Inflammatory macrophage treated with lipopolysaccharide for 1 hour (primary cell): Measurements from ENCODE around the gene TRIM10.
"Not testable (repeated sequence)": the region's sequence is repeated elsewhere in the genome, so short reads cannot be mapped to it uniquely, and the experiment has no call there.

ENCODE experiments used
- DNase-seq, 2 donors: peaks; one replicate each; pipeline ENCODE4 v3.0.0-alpha.2; 2020 to 2022

TRIM10 gene

DNA sequence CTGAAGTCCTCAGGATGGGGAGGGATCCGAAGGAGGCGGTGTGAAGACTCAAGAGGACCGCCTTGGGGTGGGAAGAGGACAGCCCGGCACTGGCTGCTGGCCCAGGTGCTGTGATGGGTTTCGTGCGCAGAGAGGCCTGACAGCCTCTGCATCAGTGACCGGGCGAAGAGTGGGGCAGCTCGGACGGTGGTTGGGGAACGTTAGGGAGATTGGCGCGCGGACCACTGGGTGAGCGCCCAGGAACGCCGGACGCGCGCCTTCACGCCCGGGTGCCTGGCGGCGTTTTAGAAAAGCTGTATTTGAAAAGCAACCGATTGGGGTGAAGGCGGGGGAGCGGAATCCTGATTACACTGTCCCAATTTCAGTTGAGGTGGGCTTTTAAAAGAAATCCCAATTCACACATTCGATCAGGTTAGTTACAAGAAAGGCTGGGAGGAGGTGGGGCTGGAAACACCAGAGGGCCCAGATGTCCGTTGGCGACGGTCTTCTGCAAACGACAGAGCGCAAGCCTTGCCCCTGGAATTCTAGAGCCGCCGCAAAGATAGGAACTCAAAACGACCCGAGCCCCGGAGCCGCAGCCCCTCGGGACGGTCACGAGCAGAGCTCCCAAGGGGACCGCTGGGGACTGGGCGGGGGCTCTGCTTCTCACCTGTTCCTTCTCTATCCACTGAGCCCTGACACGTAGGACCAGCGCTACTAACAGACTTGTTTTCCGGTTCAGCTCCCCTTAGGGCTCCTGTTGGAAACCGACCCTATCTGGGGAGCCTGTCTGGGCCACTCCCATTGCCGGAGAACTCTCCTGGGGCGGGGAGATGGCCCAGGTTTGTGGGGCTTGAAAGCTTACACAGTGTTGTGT lies 33.5 kb downstream of the TRIM10 start:
- DNase-seq = no peak

DNA sequence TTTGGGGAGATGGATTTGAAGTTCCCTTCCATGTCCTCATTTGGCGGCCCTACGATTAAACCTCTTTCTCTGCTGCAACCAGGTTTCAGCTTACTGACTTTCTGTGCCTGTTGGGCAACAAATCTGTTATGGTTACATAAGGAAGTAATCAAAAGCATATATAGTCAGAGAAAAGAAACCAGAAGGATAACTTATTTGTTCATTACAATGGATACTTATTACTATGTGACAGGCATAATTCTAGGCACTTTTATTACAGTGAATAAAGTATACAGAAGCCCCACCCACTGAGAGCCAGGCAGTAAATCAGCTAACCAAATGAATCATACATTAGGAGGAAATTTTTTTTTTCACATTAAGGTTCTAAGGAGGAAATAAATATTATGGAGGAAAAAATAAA lies 38.5 kb downstream of the TRIM10 start:
- peak in 1 of 2 donors; percentile 24 for DNase-seq

DNA sequence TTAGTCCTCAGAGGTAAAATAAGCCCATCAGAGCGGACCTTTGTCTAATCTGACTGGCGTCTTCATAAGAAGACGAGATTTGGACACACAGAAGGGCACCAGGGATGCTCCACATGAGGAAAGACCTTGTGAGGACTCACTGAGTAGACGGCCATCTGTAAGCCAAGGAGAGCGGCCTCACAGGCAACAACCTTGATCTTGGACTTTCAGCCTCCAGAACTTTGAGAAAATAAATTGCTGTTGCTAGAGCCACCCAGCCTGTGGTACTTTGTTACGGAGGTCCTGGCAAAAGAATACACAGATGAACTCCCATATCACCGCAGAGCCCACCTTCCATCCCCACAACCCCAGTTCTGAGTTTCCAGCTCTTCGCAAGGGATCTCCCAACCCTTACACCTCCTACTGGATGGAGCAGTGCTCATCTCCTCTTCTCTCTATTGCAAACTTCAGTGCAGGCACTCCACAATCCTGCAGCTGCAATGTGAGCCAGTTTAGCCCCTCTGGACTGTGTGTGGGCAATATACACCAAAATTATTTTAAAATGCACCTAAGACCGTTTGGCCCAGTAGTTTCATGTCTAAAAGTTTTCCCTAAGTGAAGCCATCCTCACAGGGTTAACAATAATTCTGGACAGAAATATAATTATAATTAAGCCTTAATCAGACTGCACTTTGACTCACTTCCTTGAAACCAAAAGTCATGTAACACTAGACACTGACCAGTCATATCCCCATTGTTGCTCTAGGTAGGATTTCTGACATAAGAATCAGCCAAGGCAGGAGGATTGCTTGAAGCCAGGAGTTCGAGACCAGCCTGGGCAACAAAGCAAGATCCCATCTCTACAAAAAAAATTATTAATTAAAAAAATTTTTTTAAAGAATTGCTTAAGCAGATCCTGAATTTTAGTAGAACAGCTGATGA lies 39.3 kb downstream of the TRIM10 start:
- no peak for DNase-seq

DNA sequence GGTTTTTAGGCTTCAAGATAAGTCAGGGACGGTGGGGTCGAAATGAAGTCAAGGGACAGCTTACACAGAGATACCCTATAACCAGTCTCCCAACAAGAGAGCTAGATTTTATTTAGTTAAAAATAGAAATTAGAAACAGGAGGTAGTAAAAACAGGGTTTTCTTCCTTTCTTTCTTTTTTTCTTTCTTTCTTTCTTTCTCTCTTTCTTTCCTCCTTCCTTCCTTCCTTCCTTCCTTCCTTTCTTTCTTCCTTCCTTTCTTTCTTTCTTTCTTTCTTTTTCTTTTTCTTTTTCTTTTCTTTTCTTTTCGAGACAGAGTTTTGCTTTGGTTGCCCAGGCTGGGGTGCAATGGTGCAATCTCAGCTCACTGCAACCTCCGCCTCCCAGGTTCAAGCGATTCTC lies 42.3 kb downstream of the TRIM10 start:
- not testable (repeated sequence) for DNase-seq

DNA sequence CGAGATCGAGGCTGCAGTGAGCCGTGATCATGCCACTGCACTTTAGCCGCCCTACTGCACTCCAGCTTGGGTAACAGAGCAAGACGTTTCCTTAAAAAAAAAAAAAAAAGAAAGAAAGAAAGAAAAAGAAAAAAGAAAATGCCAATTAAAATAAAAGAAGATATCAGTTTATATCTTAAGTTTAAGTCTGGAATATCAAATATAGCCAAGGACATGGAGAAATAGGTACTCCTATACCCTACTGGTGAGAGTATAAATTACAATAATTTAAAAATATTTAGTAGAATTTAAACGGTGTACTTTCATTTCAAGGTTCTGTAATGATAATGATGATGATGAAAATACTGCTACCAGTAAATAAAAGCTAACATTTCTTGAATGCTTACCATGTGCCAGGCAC lies 44.3 kb downstream of the TRIM10 start:
- DNase-seq = no peak

DNA sequence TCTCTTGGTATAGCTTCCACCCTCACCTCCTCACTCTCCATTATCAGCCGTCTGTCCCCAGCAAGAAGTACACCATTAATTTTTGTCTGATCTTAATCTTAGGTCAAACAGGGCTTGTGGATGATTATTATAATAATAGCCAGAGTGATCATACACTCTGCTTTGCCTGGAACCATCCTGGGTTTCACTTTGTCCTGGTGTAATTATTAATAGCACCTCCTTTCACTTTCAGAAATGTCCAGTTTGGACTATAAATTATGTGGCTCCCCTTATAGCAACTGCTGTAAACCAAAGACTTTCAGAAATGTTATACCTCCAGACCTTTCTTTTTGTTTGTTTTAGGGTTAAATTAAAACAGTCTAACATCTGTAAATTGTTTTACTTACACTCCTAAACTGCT lies 47.2 kb downstream of the TRIM10 start:
- DNase-seq = no peak

DNA sequence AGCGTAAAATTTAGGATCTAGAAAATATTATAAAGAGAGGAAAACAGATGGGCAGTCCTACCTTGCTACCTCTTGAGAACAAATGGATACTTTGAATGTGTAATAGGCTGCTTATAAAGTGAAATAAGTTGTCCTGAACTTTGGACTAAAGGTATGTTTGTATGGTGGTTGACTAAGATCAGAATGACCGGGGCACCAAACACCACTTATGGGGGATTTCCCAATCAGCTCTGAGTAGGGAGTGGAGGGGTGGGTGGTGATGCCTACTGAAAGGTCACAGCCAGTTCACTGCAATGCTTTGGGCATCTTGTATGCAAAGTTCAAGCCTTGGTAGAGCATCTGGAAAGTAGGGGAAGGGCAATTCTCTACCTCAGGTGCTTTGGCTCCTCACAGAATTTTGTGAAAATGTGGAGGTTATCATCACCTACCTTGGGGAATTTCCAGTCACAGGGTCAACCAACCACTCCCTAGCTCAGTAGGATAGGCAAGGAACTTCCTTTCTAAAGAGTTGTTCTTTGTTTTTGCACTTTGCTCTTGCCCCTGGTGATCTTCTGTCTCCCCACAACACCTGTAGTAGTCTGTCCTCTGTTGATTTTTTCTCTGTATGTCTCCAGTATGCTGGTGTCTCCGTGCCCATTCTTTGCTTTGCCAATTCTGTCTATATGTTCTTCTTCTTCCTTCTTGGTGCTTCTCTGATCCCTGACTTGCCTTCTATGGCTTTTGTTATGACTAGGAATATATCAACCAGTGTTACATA lies 47.8 kb downstream of the TRIM10 start, which contains the start of gene TRIM31:
TRIM31 (minus strand) TSS at position 88 of the 757 bp plus-strand sequence. CDS start 285 bp downstream, outside the sequence.
- peak; percentile 52 to 80 for DNase-seq

DNA sequence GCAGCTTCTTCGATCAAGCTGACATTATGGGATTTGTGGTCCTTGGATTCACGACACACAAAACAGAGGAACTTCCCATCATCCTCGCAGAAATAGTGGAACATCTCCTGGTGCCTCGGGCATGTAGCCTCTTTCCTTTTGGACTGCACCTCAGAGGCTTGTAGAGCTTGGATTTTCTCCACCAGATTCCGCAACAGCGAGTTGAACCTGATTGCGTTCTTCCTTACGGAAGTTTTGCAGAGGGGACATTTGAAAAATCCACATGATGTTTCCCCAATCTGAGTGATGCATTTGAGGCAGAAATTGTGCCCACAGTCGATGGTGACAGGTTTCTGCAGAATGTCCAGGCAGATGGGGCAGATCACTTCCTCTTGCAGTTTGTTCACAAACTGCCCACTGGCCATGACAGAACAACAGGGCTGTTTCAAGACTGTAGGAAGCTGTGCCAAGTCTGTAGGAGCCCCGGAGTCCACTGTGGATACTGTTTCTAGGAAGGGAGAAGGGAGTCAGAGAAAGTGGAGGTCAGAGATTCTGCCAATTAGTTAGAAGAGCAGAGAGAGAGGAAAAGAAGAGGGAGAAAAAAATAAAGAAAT lies 48.5 kb downstream of the TRIM10 start:
- DNase-seq = peak; percentile 47 to 83

DNA sequence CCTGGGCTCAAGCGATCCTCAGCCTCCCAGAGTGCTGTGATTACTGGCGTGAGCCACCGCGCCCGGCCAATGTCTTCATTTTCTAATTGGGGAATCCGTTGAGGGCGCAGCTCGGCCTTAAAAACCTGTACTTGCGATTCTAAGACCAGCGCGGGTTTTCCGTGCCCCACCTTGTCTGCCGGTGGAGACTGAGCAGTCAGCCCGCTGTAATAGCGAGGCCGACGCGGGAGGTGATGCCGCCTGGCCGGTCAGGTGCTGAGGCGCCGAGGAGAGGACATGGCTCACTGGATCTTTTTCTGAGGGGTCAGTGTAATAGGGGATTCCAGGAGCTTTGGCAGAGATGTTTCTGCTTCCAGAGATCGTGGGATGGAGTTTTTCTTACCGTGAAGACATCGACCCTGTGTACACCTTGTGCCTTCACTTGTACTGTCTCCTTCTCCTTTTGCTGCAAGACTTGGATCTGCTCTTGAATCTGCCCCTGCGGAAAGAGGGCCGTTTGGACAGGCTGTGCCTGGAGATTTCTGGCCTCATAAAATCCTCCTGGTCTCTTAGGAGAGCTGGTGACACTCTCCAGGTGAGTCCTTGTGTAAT lies 49.6 kb downstream of the TRIM10 start:
- DNase-seq = no peak

DNA sequence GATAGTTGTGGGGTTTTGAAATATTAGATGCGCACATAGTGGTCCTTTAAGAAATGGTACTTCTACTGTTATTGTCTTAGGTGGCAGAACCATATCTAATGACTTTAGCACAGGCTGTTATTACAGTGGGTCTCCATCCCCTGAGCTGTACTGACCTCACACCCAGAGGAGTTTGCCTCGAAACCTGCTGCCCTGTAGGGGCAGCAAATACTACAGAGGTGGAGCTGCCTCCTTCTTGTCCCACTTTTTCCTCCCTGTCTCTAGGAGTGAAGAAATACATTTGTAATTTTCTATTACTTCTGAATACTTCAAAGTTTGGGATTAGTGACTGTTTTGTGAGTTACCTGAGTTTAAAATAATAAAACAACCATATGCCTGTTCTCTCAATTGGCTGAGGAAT lies 56.4 kb downstream of the TRIM10 start:
- DNase-seq = no peak

DNA sequence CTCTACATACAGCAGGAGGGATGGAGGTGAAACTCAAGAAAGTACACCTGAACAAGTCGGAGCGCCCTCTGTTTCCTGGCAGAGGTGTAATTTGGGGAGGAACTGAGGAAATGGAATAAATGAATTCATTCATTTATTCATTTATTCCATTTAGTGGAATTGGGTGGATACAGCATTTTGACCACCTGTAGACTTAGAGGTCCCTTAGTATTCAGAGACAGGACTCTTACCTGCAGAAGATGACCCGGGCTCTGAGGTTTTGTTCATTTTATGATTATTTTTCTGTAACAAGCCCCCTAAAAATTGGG lies 57.2 kb downstream of the TRIM10 start:
- DNase-seq = no peak

DNA sequence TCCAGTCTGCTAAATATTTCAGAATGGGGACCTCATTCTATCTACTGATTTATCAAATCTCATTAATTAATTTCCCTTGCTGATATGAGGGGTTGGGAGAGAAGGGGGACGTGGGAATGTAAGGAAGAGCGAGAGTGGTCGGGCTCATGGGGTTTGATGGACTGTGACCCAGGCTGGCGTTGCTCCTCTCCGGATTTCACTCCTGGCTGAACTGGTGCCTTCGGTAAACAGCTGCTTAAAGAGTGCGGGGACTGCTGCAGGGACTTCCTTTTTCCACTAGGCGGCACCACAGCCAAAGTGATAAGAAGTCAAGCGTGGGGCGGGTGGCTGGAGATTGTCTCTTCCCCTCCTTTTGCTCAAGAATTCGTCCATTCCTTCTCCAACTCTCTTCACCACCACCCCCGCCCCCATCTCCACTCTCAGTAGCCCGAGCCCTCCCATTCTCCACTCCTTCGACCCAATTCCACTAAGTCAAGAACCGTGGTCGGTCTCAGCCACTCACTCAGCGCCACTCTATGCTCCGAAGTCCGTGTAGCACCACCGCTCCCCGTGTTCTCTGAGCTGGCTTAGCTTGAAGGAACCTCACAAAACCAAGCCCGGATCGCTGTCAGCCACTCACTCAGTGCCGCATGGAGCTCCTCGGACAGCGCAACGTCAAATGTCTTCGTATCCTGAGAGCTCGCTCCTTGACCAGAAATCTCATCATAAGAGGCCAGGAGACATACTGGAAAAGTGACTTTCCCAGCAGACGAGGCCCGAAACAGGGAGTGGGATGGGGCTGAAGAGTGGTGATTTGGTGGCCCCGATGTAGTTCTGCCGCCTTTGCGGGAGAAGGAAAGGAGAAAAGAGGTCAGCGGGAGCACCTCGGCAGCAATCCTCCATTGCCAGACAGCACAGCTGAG lies 57.8 kb downstream of the TRIM10 start:
- peak; percentile 85 to 97 for DNase-seq

DNA sequence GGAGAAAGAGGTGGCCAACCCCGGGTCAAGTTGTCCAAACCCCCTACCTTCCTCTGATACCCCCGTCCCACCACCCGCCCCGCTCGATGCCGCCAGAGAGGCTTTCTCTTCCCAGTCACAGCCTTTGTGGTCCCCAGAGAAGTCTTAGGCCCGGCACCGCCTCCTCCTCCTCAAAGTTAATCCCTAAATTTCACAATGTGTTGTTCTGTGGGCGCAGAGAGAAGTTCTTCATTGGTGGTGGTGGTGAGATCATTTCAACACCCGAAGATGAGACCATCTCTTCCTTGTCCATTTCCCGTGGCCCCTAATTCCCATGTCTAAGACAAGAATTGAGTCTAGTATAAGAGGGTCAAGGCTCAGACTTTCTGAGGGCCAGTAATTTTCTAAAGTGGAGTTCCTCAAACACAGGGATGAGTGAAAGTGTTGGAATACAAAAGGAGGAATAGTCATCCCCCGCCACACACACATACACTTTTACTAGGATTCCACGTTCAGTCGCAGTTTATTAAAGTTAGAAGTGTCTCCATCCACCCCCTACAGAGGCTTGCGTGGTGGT lies 58.5 kb downstream of the TRIM10 start:
- DNase-seq = peak; percentile 93 to 98
